LoVo (cell line): ENCODE data around the gene RGS6.

Source experiments
- DNase-seq: peaks from one replicate; pipeline ENCODE4 v3.0.0-alpha.2; 2016; ENCODE audit warnings: low spot score

Gene RGS6

DNA sequence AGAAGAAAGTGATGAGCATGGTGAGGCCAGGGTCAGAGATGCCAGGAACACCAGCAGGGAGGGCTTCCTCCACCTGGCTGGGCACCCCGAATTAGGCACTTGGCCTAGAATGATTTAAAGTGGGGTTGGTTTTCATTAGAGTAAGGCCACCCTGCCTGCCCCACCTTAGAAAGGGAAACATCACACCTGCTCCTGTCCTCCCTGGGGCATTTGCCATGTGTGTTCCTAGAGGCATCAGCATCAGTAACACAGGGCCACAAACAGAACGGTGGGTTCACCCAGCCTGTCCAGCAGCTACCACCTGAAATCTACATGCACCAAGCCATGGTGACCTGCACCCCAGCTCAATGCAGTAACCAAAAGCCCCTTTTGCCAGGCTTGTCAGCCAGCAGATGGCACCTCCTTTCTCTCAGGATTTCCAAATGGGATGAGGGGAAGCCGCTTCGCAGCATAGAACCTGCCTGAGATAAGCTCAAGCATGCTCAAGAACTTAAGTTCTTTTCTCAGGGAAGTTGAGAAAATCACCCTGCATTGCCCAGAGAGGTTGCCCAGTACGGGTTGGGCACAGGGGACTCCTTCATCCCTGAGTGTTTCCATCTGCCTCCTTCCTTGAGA, 622.9 kb downstream of the RGS6 start:
- DNase-seq = no peak

- DNase-seq = no peak
Observed at GRCh38 chr14:72555609-72556000, 623.4 kb downstream of the RGS6 start.

GRCh38 chr14:72557671-72558070, 625.4 kb downstream of the RGS6 start:
- no peak for DNase-seq

DNA sequence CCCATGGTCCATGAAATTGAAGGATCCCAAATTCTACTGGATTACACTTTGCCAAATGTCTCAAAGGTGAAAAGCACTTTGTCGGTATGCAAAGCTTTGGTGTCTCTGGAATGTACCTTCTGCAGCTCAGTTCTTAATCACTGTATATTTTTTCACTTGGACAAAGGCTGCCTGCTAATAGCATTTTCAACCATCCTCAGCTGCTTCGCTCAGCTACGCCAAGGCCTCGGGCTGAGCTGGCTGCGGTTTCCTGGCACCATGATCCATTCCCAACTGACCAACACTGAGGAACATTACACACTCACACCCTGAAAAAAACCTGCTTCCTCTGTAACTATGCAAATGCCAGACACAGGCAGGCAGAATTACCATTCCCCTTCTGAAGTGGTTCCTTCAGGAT, 626.5 kb downstream of the RGS6 start:
- no peak for DNase-seq

DNA sequence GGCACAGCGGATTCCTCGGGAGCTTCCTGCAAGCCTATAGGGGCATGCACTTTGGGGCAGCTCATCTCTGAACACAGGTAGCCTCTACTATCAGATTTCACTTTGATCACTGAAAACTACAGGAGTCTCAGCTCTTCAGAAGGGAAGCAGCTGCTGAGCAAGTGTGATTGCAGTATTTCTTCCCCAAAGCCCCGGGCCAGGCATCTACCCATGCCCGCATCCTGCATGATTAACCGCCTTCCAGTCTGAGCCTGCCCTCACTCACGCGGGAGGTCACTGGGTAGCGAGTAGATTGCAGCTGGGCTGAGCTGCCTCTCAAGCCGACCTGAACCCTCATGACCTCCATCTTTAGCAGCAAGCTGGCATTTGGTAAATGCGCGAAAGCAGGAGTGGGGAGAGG, 627.0 kb downstream of the RGS6 start:
- no peak for DNase-seq

DNA sequence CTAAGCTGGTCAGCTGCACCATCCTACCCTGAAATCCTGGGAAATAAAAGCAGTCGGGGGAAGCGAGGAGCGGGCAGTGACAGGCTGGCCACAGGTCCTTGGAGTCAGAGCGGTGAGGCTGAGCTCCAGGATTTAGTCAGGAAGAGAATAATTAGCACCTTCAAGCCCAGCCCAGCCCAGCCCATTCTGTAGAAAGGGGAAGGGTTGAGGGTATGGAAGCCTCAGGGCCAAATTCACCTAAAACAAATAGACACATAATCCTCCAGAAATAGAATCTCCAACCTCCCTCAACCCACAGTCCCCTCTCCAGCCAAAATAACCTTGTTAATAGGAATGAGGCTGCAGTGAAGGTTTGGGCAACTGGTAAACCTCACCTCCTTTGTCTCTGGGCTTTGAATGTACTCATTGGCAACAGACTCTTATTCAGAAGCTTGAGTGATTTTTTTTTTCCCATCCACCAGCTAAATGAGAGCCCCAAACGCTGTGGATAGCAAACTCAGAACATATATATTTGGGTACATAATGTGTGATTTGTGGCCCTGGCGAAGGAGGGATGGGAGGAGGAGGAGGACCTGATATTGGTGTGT, 627.5 kb downstream of the RGS6 start:
- no peak for DNase-seq

GRCh38 chr14:72560331-72560730, 628.1 kb downstream of the RGS6 start:
- DNase-seq = no peak

DNA sequence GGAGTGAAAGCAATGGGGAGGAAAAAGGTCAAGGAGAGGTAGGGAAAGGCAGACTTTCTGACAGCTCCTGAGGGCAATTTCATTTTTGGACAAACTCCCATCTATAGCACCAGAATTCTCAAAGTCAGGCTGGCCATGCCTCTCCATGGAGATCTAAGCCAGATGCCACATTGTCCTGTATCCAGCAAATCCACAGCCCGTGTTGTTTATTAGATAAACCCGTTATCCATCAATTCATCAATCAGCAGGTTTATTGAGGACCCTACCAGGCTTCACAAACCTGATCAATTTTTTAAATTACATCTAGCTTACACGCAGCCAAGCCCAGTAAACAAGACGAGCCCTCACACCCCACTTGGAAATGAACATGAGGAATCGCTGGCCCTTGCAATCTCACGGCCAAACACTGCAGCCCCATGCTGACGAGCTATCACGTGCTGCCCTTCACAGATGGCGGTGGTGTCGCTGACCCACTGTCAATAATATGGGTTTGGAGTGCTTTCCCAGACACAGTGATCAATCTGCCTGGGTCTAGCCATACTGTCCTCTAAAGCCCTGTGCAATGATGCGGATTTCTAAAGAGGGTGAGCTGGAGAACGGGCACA, 628.8 kb downstream of the RGS6 start:
- DNase-seq = no peak

- DNase-seq = no peak
Observed at GRCh38 chr14:72562300-72562699, 630.1 kb downstream of the RGS6 start.

DNA sequence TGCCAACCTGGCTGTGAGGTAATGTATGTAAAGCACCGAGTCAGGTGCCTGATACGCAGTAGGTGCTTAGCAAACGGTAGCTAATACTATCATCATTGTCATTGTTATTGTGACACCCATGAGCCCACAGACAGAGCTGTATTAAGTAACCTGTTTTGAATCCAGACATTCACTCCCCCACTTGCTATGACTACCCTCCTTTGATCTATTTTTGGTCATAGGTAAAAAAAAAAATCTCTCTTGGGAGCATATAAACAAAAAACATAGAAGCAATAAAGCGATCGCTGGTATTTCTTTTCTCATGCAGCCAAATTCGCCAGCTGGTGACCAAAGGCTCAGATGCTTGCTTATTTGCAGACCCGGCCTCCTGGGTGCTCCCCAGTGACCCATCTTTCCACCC, 631.4 kb downstream of the RGS6 start:
- no peak for DNase-seq

DNA sequence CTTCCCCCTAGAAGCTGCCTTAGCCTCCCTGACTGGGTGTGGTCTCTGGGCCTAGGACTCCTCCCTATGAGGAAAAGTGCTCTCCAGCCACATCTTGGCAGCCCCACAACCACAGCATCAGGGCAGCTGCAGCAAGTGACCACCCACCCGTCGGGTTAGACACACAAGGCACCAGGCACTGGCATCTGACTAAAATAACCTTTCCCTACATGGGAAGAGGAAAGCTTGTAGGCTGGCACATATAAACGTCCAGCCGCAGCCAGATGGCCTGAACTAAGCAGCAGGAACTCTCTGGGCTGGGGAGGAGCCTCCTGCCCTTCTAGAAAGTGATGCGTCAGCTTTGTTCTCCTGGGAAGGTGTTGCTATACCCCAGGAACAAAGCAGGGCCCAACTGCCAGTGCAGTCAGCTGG, 632.9 kb downstream of the RGS6 start:
- DNase-seq = no peak

DNA sequence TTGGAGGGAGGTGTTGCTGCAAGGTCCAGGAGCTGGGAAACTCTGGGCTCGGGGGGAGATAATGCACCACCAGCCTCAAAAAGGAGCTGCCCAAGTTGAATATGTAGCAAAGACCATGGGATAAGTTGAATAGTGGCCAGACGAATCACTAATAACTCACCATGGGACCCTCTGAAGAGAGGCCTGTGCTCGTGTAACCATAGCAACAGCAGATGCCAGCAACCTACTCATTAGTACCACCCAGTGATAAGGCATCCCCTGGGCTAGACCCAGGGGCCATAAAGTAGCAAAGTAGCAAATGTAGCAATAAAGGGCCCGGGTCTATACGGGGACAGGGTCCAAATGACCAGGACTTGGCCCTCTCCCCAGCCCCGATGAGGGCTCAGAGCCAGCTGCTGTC, 633.7 kb downstream of the RGS6 start:
- DNase-seq = no peak

DNA sequence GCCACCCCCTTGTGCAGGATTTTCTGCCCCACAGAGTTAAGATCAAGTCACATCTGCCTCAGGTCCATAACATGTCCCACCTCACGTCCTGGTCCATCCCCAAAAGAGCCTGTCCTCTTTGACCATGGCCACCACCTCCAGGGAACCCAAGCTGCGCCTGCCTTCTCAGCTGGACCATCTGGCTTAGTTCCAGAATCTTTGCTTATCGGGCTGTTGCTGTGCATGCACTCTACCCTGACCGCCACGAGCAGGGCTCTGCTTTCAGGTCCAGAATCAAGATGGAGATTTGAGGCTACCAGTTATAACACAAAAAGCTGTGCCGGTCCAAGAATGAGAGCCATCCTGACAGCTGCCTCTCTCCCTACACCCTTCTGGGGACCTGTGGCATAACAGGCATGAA, 635.0 kb downstream of the RGS6 start:
- no peak for DNase-seq

GRCh38 chr14:72568296-72568992, 636.2 kb downstream of the RGS6 start:
- DNase-seq = no peak

DNA sequence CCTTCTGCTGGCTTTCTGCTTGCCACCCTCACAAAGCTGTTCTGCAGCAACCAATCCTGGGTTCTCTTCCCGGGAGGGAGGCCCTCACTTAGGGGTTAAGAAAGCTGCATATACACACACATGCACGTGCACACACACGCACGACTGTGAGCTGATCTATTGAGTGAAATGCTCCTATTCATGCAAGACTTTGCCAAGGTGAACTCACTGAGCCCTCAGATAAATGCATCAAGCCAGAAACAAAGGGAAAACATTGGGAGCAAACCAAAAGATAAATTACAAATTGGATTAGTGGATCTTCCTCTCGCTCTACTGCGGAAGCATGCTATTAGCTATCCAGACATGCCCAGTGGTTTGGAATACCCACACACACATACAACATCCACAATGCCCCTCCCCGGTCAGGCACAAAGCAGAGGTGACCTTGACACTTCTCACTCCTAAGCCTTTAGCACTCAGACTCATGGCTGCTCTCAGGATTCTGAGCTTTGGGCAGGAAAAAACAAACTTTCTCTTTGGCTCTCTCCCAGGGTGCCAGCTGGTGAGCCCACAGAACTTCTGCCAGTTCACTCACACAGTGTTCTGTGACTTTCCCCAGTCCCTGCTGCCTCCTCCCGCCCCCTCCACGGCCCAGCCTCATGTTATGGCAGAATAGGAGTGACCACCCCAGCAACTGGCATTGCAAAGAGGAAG, 641.6 kb downstream of the RGS6 start:
- no peak for DNase-seq

- no peak for DNase-seq
Observed at GRCh38 chr14:72574715-72575114, 642.5 kb downstream of the RGS6 start.

DNA sequence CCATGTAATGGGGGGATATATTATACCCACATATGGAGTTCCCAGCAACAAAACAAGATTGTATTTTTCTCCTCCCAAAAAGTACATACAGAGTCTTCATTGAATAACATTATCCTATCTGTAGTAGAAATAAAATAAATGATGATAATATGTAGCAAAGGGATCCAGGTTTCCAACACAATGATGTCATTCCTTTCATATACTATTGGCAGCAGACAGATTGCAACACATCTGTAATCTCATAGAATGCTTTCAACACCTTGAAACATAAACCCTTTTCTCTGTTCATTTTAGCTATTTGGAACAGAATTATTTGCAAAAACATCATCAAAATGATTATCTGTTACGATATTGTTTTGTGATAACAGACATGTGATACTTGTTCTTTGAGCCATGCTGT, 644.0 kb downstream of the RGS6 start:
- DNase-seq = no peak

DNA sequence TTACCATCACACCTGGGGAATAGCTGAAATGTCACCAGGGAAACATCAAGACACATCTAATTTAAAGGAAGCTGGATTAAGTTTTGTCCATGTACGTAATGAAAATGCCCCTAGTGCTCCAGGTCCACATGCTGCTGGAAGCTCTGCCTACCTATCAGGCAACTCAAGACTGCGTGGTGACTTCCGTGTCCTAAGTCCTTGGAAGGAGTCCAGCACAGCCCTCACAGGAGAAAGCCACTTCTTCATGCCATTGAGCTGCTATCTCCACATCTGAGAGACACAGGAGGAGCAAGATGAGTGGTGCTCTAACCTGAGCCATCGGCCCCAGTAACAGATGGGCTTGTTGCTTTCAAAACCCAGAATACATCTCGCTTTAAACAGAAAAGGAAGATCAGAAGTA, 645.3 kb downstream of the RGS6 start:
- DNase-seq = no peak

DNA sequence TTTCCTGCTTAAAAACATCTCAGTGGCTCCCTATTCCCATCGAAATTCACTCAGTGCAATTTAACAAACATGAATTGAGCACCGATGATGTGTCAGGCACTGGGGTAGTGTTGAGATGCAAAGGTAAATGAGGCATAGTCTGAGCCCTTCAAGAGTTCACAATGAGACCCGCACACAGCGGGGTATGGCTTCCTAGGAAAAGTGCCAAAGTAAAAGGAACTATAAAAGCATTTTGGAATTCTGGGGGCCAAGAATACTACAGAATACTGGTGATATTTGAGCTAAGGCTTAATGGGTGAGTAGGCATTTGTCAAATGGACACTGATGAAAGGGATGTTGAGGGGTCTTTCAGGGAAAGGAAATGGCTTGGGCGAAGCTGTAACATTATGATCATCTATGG, 646.3 kb downstream of the RGS6 start:
- DNase-seq = no peak

DNA sequence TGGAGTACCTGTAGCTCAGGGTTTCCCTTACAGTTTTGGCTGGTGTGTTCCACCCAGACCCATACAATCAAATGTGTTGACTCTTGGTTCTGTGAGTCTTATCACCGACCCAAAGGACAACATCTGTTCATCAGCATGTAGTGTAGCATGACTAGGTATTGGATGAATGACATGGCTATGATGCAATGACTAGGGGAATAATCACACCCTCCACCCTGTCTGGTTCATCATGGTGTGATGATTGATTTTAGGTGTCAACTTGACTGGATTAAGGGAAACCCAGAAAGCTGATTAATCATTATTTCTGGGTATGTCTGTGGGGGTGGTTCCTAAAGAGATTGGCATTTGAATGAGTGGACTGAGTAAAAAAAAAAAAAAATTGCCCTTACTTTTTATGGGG, 650.4 kb downstream of the RGS6 start:
- no peak for DNase-seq

DNA sequence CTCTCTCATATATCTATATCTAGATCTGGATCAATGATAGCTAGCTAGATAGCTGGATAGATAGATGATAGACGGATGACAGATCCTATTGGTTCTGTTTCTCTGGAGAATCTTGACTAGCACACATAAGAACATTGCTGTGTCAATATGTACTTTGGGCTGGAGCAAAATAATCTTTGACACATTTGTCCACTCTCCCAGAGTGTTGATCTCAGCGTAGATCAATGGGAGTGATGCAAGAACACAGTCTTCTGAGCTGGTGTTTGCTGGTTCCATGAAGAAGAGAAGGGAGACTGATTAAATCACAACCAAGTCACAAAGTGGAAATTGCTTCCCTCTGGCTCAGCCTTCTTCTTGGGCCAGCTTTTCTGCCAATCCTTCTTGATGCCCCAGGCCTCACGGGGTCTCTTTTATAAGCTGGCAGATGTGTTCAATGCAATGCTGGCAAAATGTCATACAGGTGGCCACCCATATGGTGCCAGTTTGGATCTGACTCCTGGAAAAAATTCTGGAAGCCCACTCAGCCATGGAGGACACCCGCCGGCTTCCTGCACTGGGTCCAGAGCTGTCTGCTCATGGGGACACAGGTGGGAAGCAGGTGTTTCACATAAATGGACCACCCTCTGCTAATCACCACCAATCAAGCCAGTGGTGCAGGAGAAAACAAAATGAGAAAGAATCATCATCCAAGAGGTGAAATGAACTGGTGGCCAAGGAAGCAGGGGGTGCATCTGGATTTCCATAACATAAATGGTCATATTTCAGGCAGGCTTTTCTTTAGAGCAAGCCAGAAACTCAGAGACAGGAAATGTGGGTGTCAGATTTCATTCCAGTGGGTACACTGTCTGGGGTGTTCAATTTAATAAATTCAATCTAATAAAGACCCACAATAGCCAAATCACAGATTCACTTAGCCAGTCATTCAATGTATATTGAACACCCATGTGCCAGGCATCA, 651.4 kb downstream of the RGS6 start:
- no peak for DNase-seq

DNA sequence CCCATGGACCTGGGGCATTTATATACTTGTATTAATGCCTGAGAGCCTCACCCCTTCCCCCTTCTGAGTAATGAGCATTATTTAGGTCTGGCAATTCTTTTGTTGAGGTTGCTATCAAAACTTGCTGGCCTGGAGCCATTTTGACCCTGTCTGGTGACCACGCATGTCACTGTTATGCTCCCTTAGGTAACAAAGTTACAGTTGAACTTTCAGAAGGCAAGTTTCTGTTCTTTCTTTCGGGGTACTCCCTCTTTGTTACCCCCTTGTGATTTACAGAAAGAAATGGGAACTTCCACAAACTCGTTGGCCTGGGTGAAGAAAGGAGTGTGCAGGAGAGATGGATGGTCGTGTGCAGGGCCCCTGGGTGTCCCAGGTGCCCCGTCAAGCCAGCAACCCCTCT, 656.3 kb downstream of the RGS6 start:
- no peak for DNase-seq
